Measurements from ENCODE around the gene FOLR1. TPM values are rescaled to one million over a fixed set of nuclear protein-coding genes. Genes with fewer than 3 reads are reported as not detected.
A peak's percentile ranks its signal among the peaks of the same experiment; 100 is the strongest.
"Not testable (repeated sequence)": the region's sequence is repeated elsewhere in the genome, so short reads cannot be mapped to it uniquely, and the experiment has no call there.

The FOLR1 gene
- polyA plus RNA-seq, 1 donor from 2014 or later: not detected

DNA sequence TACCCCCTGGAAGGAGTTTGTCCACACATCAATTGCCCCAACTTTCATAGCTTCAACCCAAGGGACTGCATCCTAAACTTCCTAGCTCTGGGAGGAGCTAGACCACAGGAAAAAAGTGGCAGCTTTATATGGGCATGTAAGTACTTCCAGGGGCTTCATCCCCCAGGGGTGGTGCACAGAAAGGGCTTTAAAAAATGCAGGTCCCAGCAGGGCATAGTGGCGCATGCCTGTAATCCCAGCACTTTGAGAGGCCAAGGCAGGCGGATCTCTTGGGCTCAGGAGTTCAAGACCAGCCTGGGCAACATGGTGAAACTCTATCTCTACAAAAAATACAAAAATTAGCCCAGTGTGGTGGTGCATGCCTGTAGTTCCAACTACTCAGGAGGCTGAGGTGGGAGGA is 14.9 kb downstream of the FOLR1 start:
- H3K27ac Mint-ChIP-seq, H3K4me1 Mint-ChIP-seq, H3K4me3 Mint-ChIP-seq, H3K36me3 Mint-ChIP-seq, H3K27me3 Mint-ChIP-seq: not testable (repeated sequence)
- H3K9me3 Mint-ChIP-seq: peaks cover 8 to 19% (median 9%) of the 10 kb centered on the region in 3 donors

DNA sequence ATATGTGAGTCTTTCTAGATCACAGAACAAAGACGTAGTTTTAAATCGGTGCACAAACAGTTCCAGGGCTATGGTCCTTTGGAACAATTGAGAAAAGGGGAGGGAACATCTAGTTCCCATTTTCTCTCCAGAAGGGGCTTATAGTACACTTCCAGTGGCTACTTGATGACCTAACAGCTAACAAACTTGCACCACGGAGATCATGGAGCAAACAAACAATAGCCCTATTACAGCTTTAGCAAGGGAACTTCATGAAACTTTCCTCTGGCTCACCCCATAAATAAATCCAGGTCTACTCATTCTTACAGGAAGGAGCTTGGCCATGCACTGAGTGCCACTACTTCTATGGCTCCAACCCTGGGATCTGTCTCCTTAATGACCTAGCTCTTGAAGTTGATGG is 16.3 kb downstream of the FOLR1 start:
- Mint-ChIP-seq H3K9me3 (peaks cover 8 to 19% (median 12%) of the 10 kb centered on the region in 3 donors), H3K4me1 (peaks cover 0 to 6% (median 1%) of the 10 kb centered on the region in 3 donors), H3K27me3 (peaks cover 1% of the 10 kb centered on the region), H3K36me3 (peaks cover 3% of the 10 kb centered on the region), H3K4me3 (no peak overlapping the region), H3K27ac (no peak overlapping the region)

DNA sequence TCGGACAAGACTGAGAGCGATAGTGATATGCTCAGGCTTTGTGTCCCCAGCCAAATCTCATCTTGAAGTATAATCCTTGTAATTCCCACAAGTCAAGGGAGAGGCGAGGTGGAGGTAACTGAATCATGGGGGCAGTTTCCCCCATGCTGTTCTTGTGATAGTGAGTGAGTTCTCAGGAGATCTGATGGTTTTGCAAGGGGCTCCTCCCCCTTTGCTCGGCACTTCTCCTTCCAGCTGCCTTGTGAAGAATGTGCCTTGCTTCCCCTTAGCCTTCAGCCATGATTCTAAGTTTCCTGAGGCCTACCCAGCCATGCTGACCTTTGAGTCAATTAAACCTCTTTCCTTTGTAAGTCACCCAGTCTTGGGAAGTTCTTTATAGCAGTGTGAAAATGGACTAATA is 17.2 kb downstream of the FOLR1 start:
- H3K9me3 Mint-ChIP-seq: peaks cover 8 to 19% (median 12%) of the 10 kb centered on the region in 3 donors
- peaks cover 3% of the 10 kb centered on the region for H3K36me3 Mint-ChIP-seq
- no peak overlapping the region for H3K27ac Mint-ChIP-seq
- H3K27me3 Mint-ChIP-seq: peaks cover 1% of the 10 kb centered on the region
- peaks cover 0 to 5% (median 1%) of the 10 kb centered on the region in 3 donors for H3K4me1 Mint-ChIP-seq
- H3K4me3 Mint-ChIP-seq: no peak overlapping the region

DNA sequence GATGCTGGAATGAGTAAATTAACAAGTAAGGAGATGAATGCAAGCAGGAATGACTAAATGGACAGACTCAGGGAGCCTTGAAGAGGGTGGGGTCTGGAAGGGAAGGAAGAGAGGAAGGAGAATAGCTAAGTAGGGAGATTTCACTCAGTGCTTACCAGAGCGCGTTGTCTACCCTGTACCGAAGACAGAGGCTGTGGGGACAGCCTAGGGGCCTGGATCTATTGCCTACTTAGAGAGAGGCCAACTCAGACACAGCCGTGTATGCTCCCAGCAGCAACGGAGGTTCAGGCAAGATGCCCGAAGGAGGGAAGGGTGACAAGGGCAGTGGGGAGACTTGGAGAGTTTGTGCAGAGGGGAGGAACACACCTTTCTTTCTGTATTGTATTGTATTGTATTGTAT is 24.7 kb downstream of the FOLR1 start, which contains the start of gene FOLR2:
TSS of gene FOLR2 (plus strand) at position 157 of the 400 bp plus-strand sequence. CDS start 1,791 bp downstream, outside the sequence.
- peaks cover 3% of the 10 kb centered on the region for H3K27me3 Mint-ChIP-seq
- H3K4me1 Mint-ChIP-seq: peaks cover 12 to 26% (median 20%) of the 10 kb centered on the region in 3 donors
- H3K27ac Mint-ChIP-seq: peak within 1 kb of the TSS in 1 of 3 donors; percentile 85
- peaks cover 0 to 3% (median 3%) of the 10 kb centered on the region in 3 donors for H3K9me3 Mint-ChIP-seq
- no peaks in the 10 kb centered on the region for H3K36me3 Mint-ChIP-seq
- H3K4me3 Mint-ChIP-seq: peak within 1 kb of the TSS in 1 of 4 donors; percentile 5

DNA sequence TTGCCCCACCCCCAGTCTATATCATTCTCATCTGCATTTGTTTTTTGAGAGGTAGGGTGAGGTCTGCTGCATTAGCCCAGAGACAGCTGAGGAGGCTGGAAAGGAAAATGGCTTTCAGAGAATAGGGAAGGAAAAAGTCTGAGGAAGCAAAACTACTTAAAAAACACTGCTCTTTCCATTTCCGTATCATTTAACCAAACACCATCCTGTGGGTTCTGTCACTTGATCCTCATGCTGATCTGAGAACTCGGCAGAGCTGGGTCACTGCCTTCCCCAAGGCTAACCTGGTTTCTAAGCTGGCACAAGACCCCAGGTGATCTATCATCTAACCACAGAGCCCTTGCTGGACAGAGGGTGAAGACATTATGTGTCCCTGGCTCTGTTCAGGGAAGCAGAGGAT is 25.9 kb downstream of the FOLR1 start:
- Mint-ChIP-seq H3K4me3 (peak overlapping the region in 1 of 4 donors; percentile 81), H3K27ac (peak overlapping the region in 2 of 3 donors; percentile 0 to 85)

DNA sequence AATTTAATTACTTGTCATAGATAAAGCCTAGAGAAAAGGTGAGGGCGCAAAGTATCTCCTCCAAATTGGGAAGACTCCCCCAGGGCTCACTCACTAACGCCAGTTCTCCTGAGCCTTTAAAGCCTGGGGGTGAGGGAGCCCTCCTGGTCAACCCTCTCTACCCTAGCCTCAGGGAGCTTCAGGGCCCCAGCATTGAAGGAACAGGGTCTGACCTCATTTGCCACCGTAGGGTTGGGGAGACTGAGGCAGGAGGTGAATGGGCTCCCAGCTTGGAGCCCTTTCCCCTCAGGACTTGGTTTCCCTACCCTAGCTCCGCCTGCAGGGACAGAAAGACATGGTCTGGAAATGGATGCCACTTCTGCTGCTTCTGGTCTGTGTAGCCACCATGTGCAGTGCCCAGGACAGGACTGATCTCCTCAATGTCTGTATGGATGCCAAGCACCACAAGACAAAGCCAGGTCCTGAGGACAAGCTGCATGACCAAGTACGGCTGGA is 26.4 kb downstream of the FOLR1 start:
- Mint-ChIP-seq H3K27me3 (peaks cover 2% of the 10 kb centered on the region), H3K36me3 (no peaks in the 10 kb centered on the region), H3K4me3 (peak overlapping the region in 3 of 4 donors; percentile 37 to 81 (median 79)), H3K9me3 (peaks cover 0 to 3% (median 0%) of the 10 kb centered on the region in 3 donors), H3K27ac (peak overlapping the region in 2 of 3 donors; percentile 0 to 85), H3K4me1 (peaks cover 24 to 37% (median 31%) of the 10 kb centered on the region in 3 donors)

More for the DNA sequence above, 25.9 kb downstream of the FOLR1 start:
- no peaks in the 10 kb centered on the region for H3K36me3 Mint-ChIP-seq
- H3K27me3 Mint-ChIP-seq: peaks cover 3% of the 10 kb centered on the region
- peaks cover 0 to 3% (median 0%) of the 10 kb centered on the region in 3 donors for H3K9me3 Mint-ChIP-seq
- H3K4me1 Mint-ChIP-seq: peaks cover 23 to 37% (median 28%) of the 10 kb centered on the region in 3 donors

DNA sequence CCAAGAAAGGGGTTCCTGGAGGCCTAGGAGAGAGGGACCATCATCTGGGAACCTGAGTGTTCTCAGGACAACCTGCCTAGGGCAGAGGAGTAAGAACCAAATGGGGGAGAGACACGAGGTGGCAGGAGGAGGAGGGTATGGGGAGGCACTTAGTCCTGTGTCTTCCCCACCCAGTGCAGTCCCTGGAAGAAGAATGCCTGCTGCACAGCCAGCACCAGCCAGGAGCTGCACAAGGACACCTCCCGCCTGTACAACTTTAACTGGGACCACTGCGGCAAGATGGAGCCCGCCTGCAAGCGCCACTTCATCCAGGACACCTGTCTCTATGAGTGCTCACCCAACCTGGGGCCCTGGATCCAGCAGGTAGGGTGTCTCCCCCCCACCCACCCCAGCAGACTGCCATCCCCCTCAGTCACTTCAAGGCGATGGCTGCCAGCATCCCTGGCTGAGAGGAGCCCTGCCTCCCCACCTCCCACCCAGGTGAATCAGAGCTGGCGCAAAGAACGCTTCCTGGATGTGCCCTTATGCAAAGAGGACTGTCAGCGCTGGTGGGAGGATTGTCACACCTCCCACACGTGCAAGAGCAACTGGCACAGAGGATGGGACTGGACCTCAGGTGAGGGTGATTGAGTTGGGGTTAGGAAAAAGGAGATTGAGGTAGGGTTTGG is 28.9 kb downstream of the FOLR1 start:
- Mint-ChIP-seq H3K27ac (peak overlapping the region; percentile 87 to 93 (median 87)), H3K9me3 (no peaks in the 10 kb centered on the region), H3K4me3 (peak overlapping the region; percentile 87 to 98 (median 94)), H3K27me3 (peaks cover 2% of the 10 kb centered on the region), H3K4me1 (peaks cover 29 to 43% (median 31%) of the 10 kb centered on the region in 3 donors), H3K36me3 (no peaks in the 10 kb centered on the region)

DNA sequence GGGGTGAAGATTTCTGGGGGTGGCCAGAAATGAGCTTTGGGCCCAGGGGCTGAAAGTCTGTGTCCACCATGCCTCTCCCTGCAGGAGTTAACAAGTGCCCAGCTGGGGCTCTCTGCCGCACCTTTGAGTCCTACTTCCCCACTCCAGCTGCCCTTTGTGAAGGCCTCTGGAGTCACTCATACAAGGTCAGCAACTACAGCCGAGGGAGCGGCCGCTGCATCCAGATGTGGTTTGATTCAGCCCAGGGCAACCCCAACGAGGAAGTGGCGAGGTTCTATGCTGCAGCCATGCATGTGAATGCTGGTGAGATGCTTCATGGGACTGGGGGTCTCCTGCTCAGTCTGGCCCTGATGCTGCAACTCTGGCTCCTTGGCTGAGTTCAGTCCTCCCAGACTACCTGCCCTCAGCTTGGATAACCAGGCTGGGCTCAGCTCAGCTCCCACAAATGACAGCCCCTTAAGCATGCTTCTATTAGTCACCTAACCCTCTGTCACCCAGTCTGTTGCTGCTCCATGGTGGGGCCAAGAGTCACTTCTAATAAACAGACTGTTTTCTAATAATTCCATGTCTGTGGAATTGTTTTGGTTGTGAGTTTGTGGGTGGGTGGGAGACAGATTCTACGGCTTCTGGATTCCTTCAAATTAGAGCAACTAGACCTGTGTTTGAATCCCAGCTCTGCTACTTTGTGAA is 29.6 kb downstream of the FOLR1 start:
- peak overlapping the region; percentile 87 to 94 (median 93) for H3K27ac Mint-ChIP-seq
- H3K4me3 Mint-ChIP-seq: peak overlapping the region; percentile 87 to 98 (median 94)
- peaks cover 29 to 43% (median 31%) of the 10 kb centered on the region in 3 donors for H3K4me1 Mint-ChIP-seq
- H3K36me3 Mint-ChIP-seq: no peaks in the 10 kb centered on the region
- H3K27me3 Mint-ChIP-seq: peaks cover 2% of the 10 kb centered on the region
- H3K9me3 Mint-ChIP-seq: no peaks in the 10 kb centered on the region

- H3K27ac Mint-ChIP-seq: peak overlapping the region; percentile 89 to 94 (median 93)
- peaks cover 29 to 41% (median 31%) of the 10 kb centered on the region in 3 donors for H3K4me1 Mint-ChIP-seq
- H3K27me3 Mint-ChIP-seq: no peaks in the 10 kb centered on the region
- peak overlapping the region; percentile 87 to 98 (median 98) for H3K4me3 Mint-ChIP-seq
- no peaks in the 10 kb centered on the region for H3K9me3 Mint-ChIP-seq
- no peaks in the 10 kb centered on the region for H3K36me3 Mint-ChIP-seq
These were observed 30.4 kb downstream of the FOLR1 start for GRCh38 chr11:72222106-72222891.

GRCh38 chr11:72222907-72223614 is 31.1 kb downstream of the FOLR1 start:
- Mint-ChIP-seq H3K9me3 (no peaks in the 10 kb centered on the region), H3K27me3 (no peaks in the 10 kb centered on the region), H3K4me3 (peak overlapping the region; percentile 87 to 98 (median 98)), H3K36me3 (no peaks in the 10 kb centered on the region), H3K4me1 (peaks cover 23 to 35% (median 25%) of the 10 kb centered on the region in 3 donors), H3K27ac (peak overlapping the region; percentile 89 to 94 (median 93))

DNA sequence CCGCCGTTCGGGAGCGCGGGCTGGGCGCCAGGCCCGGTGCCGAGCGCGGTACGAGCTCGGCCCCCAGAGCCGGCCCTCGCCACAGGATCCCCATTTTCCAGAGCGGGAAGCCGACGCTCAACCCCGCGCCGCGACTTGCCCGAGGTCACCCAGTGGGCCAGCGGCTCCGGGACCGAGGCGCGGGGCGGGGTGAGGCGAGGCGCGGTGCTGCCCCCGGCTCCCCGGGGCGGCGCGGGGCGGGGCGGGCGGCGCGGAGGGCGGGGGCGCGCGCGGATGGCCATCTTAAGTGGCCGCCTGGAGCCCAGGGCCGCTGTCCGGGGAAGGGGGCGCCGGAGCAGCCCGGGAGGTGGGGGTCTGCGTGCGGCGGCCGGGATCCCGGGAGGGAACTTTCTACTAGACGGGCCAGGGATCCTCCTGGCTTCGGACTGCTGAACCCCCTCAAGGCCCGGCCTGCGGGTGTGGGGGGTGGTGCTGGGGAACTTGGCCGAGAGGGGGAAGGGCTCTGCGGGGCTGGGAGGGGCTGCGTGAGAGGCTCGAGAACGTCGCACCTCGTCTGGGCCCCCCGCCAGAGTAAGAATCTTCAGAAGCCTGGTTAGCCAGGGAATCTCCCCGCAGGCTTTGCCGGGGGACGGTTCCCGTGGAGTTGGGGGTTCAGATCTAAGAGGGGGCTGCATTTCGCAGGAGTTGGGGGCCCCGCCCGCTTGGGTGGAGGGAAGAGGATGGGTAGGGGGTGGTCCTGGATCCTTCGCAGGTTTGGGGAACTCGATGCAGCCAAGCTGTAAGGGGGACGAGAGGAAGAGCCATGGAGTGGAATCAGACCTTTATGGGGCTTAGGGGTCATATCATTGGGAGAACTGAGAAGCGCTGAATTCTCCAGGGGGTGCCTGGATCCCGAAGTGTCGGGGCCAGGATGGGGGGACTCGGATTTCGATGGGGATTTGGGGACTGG is 31.9 kb downstream of the FOLR1 start:
- Mint-ChIP-seq H3K27me3 (no peaks in the 10 kb centered on the region), H3K4me1 (peaks cover 20 to 31% (median 22%) of the 10 kb centered on the region in 3 donors), H3K36me3 (no peaks in the 10 kb centered on the region), H3K9me3 (no peaks in the 10 kb centered on the region), H3K4me3 (peak overlapping the region; percentile 92 to 99 (median 98)), H3K27ac (peak overlapping the region; percentile 93 to 94 (median 93))

DNA sequence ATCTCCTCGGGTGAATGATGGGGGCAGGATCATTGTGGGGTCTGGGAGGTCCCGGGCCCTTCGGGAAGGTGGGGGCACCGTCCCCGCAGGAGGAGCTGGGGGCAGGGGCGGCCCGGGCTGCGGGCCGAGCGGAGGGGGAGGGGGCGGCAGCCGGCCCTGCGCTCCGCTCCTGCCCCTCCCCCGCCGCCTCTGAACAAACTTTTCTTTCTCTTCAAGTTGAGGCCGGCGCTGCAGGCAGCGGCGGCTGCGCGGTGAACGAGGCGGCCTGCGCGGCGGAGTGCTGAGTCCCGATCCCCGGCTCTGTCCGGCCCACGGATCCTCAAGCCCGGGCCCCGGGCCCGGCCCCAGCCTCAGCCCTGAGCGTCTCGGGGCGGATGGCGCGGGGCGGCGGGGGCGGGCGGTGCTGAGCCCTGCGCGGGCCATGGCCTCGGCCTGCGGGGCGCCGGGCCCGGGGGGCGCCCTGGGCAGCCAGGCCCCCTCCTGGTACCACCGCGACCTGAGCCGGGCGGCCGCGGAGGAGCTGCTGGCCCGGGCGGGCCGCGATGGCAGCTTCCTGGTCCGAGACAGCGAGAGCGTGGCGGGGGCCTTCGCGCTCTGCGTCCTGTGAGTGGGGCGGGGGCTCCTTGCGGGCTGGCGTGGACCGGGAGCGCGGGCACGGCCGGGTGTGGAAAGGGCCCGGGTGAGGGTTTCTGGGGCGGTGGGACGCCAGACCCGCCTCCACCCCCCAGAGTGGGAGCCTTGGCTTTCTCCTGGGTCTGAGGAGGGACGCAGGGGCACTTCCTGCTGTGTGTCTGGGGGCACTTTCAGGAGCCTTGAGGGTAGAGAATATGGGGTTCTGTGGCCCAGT is 32.8 kb downstream of the FOLR1 start, which contains the start of gene INPPL1:
TSS of gene INPPL1 (plus strand) at position 204 of the 847 bp plus-strand sequence. CDS start at position 422, 218 bp downstream.
- no peaks in the 10 kb centered on the region for H3K36me3 Mint-ChIP-seq
- peak within 1 kb of the TSS; percentile 93 to 94 (median 93) for H3K27ac Mint-ChIP-seq
- H3K4me3 Mint-ChIP-seq: peak within 1 kb of the TSS; percentile 92 to 99 (median 98)
- H3K4me1 Mint-ChIP-seq: peaks cover 17 to 31% (median 22%) of the 10 kb centered on the region in 3 donors
- H3K27me3 Mint-ChIP-seq: no peaks in the 10 kb centered on the region
- H3K9me3 Mint-ChIP-seq: no peaks in the 10 kb centered on the region
